ENCODE data around the gene MELTF.

MELTF gene

DNA sequence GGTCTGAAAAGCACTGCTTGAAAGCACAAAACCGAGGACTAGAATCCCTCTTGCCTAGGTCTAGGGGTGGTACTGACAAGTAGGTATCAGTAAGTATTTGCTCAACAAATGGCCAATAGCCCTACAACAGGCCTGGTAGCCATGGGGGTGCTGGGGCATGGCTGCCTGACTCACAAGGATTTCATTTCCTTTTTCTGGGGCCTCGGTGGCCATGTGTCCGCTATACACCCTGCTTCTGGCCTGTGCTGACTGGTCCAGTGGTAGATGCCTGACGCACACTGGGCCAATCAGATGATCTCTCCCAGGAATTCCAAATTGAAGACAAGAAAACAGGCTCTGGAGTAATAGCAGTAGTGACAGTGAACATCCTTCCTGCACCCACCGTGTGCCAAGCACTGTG, 29.4 kb downstream of the MELTF start:
- TF ChIP-seq, protein P1, sequence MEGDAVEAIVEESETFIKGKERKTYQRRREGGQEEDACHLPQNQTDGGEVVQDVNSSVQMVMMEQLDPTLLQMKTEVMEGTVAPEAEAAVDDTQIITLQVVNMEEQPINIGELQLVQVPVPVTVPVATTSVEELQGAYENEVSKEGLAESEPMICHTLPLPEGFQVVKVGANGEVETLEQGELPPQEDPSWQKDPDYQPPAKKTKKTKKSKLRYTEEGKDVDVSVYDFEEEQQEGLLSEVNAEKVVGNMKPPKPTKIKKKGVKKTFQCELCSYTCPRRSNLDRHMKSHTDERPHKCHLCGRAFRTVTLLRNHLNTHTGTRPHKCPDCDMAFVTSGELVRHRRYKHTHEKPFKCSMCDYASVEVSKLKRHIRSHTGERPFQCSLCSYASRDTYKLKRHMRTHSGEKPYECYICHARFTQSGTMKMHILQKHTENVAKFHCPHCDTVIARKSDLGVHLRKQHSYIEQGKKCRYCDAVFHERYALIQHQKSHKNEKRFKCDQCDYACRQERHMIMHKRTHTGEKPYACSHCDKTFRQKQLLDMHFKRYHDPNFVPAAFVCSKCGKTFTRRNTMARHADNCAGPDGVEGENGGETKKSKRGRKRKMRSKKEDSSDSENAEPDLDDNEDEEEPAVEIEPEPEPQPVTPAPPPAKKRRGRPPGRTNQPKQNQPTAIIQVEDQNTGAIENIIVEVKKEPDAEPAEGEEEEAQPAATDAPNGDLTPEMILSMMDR (IDR thresholded peaks at IDR 0.05; ENCODE audit: extremely low read depth, missing control alignments), result no peak
- DNase-seq (ENCODE audit: low spot score), result no peak

DNA sequence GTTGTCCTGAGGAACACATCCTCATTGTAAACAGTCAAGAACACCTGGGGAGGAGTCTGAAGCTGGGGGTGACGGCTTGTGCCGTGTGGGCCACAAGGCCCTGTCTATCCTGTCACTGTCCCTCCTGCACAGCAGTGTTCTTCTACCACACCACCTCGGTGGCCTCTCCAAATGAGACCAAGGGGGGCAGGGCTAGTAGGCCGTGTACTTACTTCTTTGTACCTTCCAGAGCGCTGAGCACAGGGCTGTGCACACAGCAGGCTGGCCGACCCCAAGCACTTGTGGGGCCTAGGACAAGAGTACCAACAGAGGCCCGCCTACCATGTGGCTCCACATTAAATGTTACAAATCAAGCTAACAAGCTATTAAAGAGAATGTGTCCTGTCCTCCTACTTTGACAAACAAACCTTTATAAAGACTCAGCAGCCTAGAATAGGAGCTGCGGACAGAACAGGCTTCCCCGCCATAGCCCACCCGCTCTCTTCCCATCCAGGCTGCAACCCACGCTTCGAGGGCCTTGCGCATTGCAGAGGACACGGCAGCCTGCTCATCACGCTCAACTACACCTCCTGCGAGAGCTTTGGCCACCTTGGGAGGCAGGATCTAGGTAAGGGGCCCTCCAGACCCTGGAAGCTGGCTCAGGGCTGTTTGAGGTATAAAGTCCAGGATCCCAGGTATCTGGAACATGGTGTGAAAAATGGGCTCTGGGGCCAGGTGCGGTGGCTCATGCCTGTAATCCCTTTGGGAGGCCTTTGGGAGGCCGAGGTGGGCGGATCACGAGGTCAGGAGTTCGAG, 30.5 kb downstream of the MELTF start:
- no peak for DNase-seq (ENCODE audit: low spot score)
- TF ChIP-seq, protein P1 (IDR thresholded peaks at IDR 0.05; ENCODE audit: extremely low read depth, missing control alignments), result no peak

DNA sequence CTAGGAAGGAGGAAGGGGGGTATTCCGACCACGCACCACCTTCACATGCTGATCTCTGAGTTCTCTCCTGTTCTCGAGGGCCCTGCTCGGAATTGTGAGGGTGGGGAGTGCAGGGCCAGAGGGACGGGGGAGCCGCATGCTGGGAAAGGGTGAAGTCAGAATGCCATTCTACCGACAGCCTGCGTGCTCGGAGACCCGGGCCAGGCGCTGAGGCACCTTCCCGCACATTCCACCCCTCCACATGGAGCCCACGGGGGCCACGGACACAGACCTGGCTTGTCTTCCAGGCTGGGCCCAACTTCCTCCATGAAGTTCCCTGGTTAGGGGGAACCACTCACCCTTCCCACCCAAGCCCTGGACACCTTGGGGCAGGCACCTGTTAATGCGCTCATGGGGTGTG, 32.3 kb downstream of the MELTF start:
- DNase-seq (ENCODE audit: low spot score), result no peak

DNA sequence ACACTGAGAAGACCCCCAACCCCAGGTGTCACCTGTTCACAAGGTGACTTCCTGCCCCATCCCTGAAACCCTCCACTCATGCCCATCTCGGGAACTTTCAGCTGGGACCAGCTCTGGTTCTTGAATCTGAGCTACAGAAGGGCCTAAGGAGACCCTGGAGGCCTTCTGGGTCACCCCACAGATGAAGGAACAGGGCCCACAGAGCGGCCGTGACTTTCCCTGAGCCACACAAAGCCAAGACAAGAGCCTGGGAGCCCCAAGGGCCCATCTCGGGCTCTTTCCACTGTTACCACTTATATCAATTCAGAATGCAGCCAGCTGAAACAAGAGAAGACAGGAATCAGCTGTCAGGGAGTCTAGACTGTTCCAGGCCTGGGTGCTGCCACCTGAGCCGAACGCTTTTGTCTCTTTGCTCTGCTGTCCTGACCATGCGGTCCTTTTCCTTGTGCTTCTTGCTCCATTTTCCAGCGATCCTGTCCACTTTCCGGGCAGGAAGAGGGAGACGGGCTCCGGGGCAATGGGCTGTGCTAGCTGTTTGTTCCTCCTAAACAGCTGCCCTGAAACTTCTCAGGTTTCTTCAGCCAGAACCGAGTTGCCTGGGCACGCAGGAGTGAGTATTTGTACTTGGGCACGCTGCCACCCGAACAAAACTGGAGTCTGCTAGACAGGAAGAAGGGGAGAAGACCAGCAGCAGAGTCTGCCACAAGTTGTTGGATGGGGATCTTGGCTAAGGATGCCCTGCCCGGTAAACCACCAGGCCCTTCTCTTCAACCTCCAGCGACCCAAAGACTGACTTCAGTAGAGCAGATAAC, 33.0 kb downstream of the MELTF start:
- TF ChIP-seq, protein P1 (IDR thresholded peaks at IDR 0.05; ENCODE audit: extremely low read depth, missing control alignments), result no peak
- DNase-seq (ENCODE audit: low spot score), result no peak

More for the DNA sequence above, 32.3 kb downstream of the MELTF start:
- TF ChIP-seq, protein P1 (IDR thresholded peaks at IDR 0.05; ENCODE audit: extremely low read depth, missing control alignments), result no peak

DNA sequence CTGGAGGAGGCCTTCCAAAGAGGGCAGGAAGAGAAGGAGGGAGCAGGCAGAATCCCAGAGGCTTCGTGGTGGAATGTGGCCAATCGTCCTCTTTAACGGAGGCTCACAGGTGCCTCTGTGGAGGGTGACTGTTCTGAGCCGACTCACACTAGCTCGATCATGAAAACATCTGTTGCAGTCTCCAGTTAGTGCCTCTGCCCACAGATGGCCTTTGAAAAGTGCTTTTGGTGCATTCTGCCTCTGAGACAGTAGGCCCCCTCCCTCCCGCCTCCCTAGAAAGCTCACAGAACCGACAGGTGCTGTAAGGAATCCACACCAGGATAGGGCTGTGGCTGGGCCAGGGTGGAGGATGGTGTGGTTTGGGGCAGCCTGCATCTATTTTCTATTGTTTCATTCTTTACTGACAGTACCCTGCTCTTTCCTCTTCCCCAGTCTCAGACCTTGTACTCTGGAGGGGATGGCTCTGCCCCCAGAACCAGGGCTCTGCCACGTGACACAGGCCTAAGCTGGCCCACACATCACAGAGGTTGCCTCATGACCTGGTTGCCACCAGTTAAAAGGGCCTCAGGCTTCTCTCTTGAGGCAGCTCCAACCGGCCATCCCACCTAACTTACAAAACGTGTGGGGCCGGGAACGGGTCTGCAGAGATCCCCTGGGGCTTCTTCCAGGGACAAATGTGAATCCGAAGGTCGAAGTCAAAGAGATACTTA, 33.8 kb downstream of the MELTF start:
- TF ChIP-seq, protein P1 (IDR thresholded peaks at IDR 0.05; ENCODE audit: extremely low read depth, missing control alignments), result no peak
- DNase-seq (ENCODE audit: low spot score), result no peak

DNA sequence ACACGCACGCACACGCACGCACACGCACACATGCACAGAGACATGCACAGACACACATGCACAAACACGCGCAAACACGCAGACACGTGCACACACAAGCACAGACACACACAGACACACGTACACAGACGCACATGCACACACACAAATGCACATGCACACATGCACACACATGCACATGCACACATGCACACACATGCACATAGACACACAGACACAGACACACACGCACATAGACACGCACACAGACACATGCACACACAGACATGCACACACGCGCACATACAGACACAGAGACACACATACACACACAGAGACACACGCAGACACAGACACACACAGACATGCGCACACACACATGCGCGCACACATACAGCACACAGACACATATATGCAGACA, 34.6 kb downstream of the MELTF start:
- TF ChIP-seq, protein P1 (IDR thresholded peaks at IDR 0.05; ENCODE audit: extremely low read depth, missing control alignments), result no peak
- DNase-seq (ENCODE audit: low spot score), result no peak

Measured in GM20000 (cell line).